ENCODE measurements around the gene DEPP1. TPM values are rescaled to one million over a fixed set of nuclear protein-coding genes. Genes with fewer than 3 reads are reported as not detected.

DEPP1 gene
- polyA plus RNA-seq, 3 donors, result not detected

DNA sequence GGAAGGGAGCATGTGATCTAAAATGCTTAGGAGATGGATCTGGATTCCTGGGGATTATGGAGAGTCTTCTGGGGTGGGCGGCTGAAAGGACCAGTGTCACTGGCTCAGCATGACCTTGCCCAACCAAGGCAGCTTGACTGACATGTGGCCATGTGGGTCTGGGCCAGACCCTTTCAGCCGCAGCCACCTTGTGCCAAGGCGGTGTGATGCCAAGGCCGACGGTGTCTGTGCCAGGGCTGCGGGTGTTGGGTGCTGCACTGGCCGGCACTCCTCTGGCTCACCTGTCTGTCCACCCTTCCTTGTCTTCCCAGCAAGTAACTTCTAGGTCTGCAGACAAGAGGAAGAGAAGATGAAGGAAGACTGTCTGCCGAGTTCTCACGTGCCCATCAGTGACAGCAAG, 8.8 kb downstream of the DEPP1 start:
- Histone ChIP-seq H3K4me1 (ENCODE audit: control insufficient read depth in 1 of 2, insufficient read depth in 2 of 2, low read length in 2 of 2) (peaks cover 98 to 100% of the 10 kb centered on the region in 2 donors), H3K9me3 (replicated peaks in 1 of 2; ENCODE audit: control insufficient read depth in 1 of 2, insufficient read depth in 1 of 2, low read length in 2 of 2) (no peaks in the 10 kb centered on the region), H3K79me2 (ENCODE audit: insufficient read depth, low read length) (peaks cover 74% of the 10 kb centered on the region), H3K27me3 (ENCODE audit: control insufficient read depth in 2 of 2, insufficient read depth in 2 of 2, low read length in 2 of 2) (no peaks in the 10 kb centered on the region), H3K36me3 (replicated peaks in 1 of 2; ENCODE audit: control insufficient read depth in 1 of 2, insufficient read depth in 2 of 2, low read length in 2 of 2) (peaks cover 41% of the 10 kb centered on the region in 2 donors), H3K9ac (ENCODE audit: insufficient read depth, low read length, poor library complexity, severe bottlenecking) (no peak overlapping the region), H3K4me3 (replicated peaks in 1 of 3; ENCODE audit: low read depth in 2 of 3, low read length in 3 of 3) (peak overlapping the region in 1 of 3 experiments; percentile 96), H3K4me2 (replicated peaks; ENCODE audit: extremely low read depth, low read length, poor library complexity, severe bottlenecking) (peak overlapping the region; percentile 99), H3K27ac (ENCODE audit: low read depth in 1 of 2, low read length in 2 of 2) (peak overlapping the region; percentile 17 to 81), H4K20me1 (ENCODE audit: insufficient read depth, low read length) (peaks cover 16% of the 10 kb centered on the region), H2AFZ (ENCODE audit: insufficient read depth, low read depth, low read length, poor library complexity, severe bottlenecking) (no peak overlapping the region)
- Mint-ChIP-seq H3K27ac (peak overlapping the region in 6 of 7 donors; percentile 63 to 97 (median 92)), H3K27me3 (ENCODE audit: low read depth in 3 of 3) (no peaks in the 10 kb centered on the region), H3K4me3 (peak overlapping the region in 1 of 2 donors; percentile 41), H3K9me3 (peaks cover 0 to 3% (median 0%) of the 10 kb centered on the region in 7 donors), H3K4me1 (peaks cover 97% of the 10 kb centered on the region), H3K36me3 (peaks cover 47 to 61% of the 10 kb centered on the region in 2 donors)
- 96% methylated on average over 3 of the region's 9 CpGs for WGBS (ENCODE audit: insufficient coverage)
- intact Hi-C loops (cut with micrococcal nuclease), result loop anchor here in 1 of 2 donors (10.0 kb wide), 2 partner anchors 405 to 1055 kb away; partner anchors contain the start of gene ALOX5
- TF ChIP-seq, protein P1, sequence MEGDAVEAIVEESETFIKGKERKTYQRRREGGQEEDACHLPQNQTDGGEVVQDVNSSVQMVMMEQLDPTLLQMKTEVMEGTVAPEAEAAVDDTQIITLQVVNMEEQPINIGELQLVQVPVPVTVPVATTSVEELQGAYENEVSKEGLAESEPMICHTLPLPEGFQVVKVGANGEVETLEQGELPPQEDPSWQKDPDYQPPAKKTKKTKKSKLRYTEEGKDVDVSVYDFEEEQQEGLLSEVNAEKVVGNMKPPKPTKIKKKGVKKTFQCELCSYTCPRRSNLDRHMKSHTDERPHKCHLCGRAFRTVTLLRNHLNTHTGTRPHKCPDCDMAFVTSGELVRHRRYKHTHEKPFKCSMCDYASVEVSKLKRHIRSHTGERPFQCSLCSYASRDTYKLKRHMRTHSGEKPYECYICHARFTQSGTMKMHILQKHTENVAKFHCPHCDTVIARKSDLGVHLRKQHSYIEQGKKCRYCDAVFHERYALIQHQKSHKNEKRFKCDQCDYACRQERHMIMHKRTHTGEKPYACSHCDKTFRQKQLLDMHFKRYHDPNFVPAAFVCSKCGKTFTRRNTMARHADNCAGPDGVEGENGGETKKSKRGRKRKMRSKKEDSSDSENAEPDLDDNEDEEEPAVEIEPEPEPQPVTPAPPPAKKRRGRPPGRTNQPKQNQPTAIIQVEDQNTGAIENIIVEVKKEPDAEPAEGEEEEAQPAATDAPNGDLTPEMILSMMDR (IDR thresholded peaks at IDR 0.05), result no peak
- DNase-seq, result no peak

DNA sequence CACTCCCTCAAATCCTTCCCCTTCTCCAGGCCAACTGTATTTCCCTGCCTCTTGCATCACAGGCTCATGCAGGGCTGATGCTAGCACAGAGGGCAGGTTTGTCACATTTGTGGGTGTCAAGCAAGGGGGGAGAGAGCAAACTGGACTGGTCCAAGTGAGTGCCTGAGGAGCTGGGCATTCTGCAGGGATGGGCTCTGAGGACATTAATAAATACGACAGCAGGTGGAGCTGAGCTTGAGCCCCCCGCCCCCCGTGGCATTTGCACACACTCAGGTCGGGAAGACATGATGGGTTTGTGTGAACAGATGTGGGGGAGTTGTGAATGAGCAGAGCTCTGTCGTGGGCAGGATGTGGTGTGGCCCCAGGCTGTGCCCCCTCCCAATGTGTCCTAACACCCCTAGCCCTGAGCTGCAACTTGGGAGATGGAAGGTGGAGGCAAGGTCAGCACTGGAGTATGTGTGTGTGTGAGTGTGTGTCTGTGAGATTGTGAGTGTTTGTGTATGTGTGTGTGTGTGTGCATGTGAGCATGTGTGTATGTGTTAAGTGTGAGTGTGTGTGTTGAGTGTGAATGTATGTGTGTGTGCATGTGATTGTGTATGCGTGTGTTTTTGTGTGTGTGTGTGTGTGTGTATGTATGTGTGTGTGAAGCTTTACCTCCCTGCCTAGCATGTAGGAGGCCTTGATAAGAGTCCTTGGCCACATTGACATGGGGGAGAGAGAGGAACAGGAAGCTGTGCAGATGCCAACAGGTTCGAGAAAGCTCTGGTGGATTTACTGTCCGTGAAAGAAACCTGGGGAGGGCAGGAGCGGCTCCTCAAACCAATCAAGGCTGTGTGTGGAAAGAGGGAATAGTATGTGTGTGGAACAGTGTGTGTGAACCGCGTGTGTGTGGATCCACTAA, 9.9 kb downstream of the DEPP1 start:
- Mint-ChIP-seq H3K36me3 (peaks cover 52 to 72% of the 10 kb centered on the region in 2 donors), H3K27me3 (ENCODE audit: low read depth in 3 of 3) (no peaks in the 10 kb centered on the region), H3K4me3 (peak overlapping the region; percentile 3 to 84), H3K27ac (peak overlapping the region; percentile 83 to 97 (median 93)), H3K4me1 (peaks cover 97% of the 10 kb centered on the region), H3K9me3 (peaks cover 0 to 3% (median 0%) of the 10 kb centered on the region in 7 donors)
- H3K36me3 ChIP-seq (replicated peaks in 1 of 2; ENCODE audit: control insufficient read depth in 1 of 2, insufficient read depth in 2 of 2, low read length in 2 of 2), result peaks cover 41% of the 10 kb centered on the region in 2 donors
- H3K79me2 ChIP-seq (ENCODE audit: insufficient read depth, low read length), result peaks cover 83% of the 10 kb centered on the region
- H3K27me3 ChIP-seq (ENCODE audit: control insufficient read depth in 2 of 2, insufficient read depth in 2 of 2, low read length in 2 of 2), result no peaks in the 10 kb centered on the region
- TF ChIP-seq, protein P1 (IDR thresholded peaks at IDR 0.05), result no peak
- H3K4me2 ChIP-seq (replicated peaks; ENCODE audit: extremely low read depth, low read length, poor library complexity, severe bottlenecking), result peak overlapping the region; percentile 99
- no peak overlapping the region for H2AFZ ChIP-seq (ENCODE audit: insufficient read depth, low read depth, low read length, poor library complexity, severe bottlenecking)
- WGBS (ENCODE audit: insufficient coverage), result 39% methylated on average over 6 of the region's 11 CpGs
- peak overlapping the region; percentile 73 to 81 for H3K27ac ChIP-seq (ENCODE audit: low read depth in 1 of 2, low read length in 2 of 2)
- peaks cover 27% of the 10 kb centered on the region for H4K20me1 ChIP-seq (ENCODE audit: insufficient read depth, low read length)
- H3K9ac ChIP-seq (ENCODE audit: insufficient read depth, low read length, poor library complexity, severe bottlenecking), result peak overlapping the region; percentile 23
- intact Hi-C loops (cut with micrococcal nuclease), result loop anchor here in 1 of 2 donors (10.0 kb wide), 2 partner anchors 406 to 1056 kb away; partner anchors contain the start of gene ALOX5
- no peak for DNase-seq
- H3K4me1 ChIP-seq (ENCODE audit: control insufficient read depth in 1 of 2, insufficient read depth in 2 of 2, low read length in 2 of 2), result peaks cover 98 to 100% of the 10 kb centered on the region in 2 donors
- no peaks in the 10 kb centered on the region for H3K9me3 ChIP-seq (replicated peaks in 1 of 2; ENCODE audit: control insufficient read depth in 1 of 2, insufficient read depth in 1 of 2, low read length in 2 of 2)
- H3K4me3 ChIP-seq (replicated peaks in 1 of 3; ENCODE audit: low read depth in 2 of 3, low read length in 3 of 3), result peak overlapping the region in 1 of 3 experiments; percentile 96
